DMS114 treated with DMSO at 0.1 percent for 48 hours (cell line): ENCODE measurements around the gene ADAM23.
"Not testable (repeated sequence)": the region's sequence is repeated elsewhere in the genome, so short reads cannot be mapped to it uniquely, and the experiment has no call there.

Source experiments
- DNase-seq: peaks from one replicate; lab custom pipeline; 2025; ENCODE audit not compliant: unreplicated experiment; lab: John Stamatoyannopoulos, UW

Gene ADAM23

GRCh38 chr2:206442833-206443734, at the start of gene ADAM23:
ADAM23 (plus strand) TSS chr2:206443532; CDS start chr2:206443867, 335 bp downstream.
- DNase-seq, result peak; percentile 29

- DNase-seq, result no peak
These were observed 47.1 kb upstream of the ADAM23 start for GRCh38 chr2:206396211-206396610.

- not testable (repeated sequence) for DNase-seq
These were observed 40.3 kb upstream of the ADAM23 start for GRCh38 chr2:206402956-206403569.

GRCh38 chr2:206408323-206409320, 34.7 kb upstream of the ADAM23 start:
- no peak for DNase-seq

- DNase-seq, result no peak
These were observed 32.6 kb upstream of the ADAM23 start for GRCh38 chr2:206410714-206411113.

GRCh38 chr2:206415618-206416243, 27.6 kb upstream of the ADAM23 start:
- no peak for DNase-seq

- no peak for DNase-seq
These were observed 24.4 kb upstream of the ADAM23 start for GRCh38 chr2:206418968-206419367.

- no peak for DNase-seq
These were observed 22.6 kb upstream of the ADAM23 start for GRCh38 chr2:206420721-206421120.

GRCh38 chr2:206422493-206422892, 20.8 kb upstream of the ADAM23 start:
- no peak for DNase-seq

- DNase-seq, result no peak
These were observed 20.2 kb upstream of the ADAM23 start for GRCh38 chr2:206423147-206423546.

GRCh38 chr2:206424134-206424533, 19.2 kb upstream of the ADAM23 start:
- no peak for DNase-seq

- no peak for DNase-seq
These were observed 14.5 kb upstream of the ADAM23 start for GRCh38 chr2:206428783-206429182.

GRCh38 chr2:206430452-206430851, 12.9 kb upstream of the ADAM23 start:
- no peak for DNase-seq

GRCh38 chr2:206431439-206431838, 11.9 kb upstream of the ADAM23 start:
- DNase-seq, result no peak

- DNase-seq, result no peak
These were observed 10.9 kb upstream of the ADAM23 start for GRCh38 chr2:206432193-206433082.

- DNase-seq, result no peak
These were observed 10.1 kb upstream of the ADAM23 start for GRCh38 chr2:206433190-206433589.

GRCh38 chr2:206433686-206434085, 9.6 kb upstream of the ADAM23 start:
- DNase-seq, result no peak

GRCh38 chr2:206435742-206436141, 7.6 kb upstream of the ADAM23 start:
- DNase-seq, result no peak

GRCh38 chr2:206438196-206438724, 5.1 kb upstream of the ADAM23 start:
- no peak for DNase-seq
